HEK293T (cell line): Measurements from ENCODE around the gene MTMR12.

Source experiments
- CTCF ChIA-PET: fragments of 350-600 bp; formaldehyde crosslinking; extraction: SDS; loops from one replicate; lab custom pipeline; 2021; ENCODE audit warnings: antibody characterized with exemption, inconsistent platforms; lab: Yijun Ruan, JAX
- POLR2A ChIA-PET: fragments of 350-600 bp; formaldehyde crosslinking; extraction: SDS; loops from one replicate; lab custom pipeline; 2020; ENCODE audit warnings: antibody characterized with exemption, inconsistent platforms; lab: Yijun Ruan, JAX
- DNase-seq: peaks from one replicate; pipeline ENCODE4 v3.0.0; 2012; ENCODE audit warnings: mixed read lengths; ENCODE audit errors: extremely low spot score
- ARNT ChIP-seq: fragments of 450-650 bp; IDR thresholded peaks from 2 replicates; pipeline ENCODE4 v1.6.1; 2017; ENCODE audit warnings: mild to moderate bottlenecking
- BHLHE40 ChIP-seq: fragments of 450-650 bp; IDR thresholded peaks from 2 replicates; pipeline ENCODE4 v1.6.1; 2016; ENCODE audit warnings: mild to moderate bottlenecking, moderate library complexity, borderline replicate concordance
- CTBP1 ChIP-seq: fragments of 450-650 bp; IDR thresholded peaks from 2 replicates; pipeline ENCODE4 v1.6.1; 2016; ENCODE audit warnings: borderline replicate concordance
- ELF4 ChIP-seq: fragments of 450-650 bp; IDR thresholded peaks from 2 replicates; pipeline ENCODE4 v1.6.1; 2017; ENCODE audit warnings: antibody characterized with exemption
- FOXA1 ChIP-seq: fragments of 450-650 bp; IDR thresholded peaks from 2 replicates; pipeline ENCODE4 v1.6.1; 2016; ENCODE audit warnings: mild to moderate bottlenecking
- FOXK2 ChIP-seq: fragments of 450-650 bp; IDR thresholded peaks from 2 replicates; pipeline ENCODE4 v1.6.1; 2016; ENCODE audit warnings: mild to moderate bottlenecking
- FOXM1 ChIP-seq: fragments of 450-650 bp; IDR thresholded peaks from 2 replicates; pipeline ENCODE4 v1.6.1; 2017; ENCODE audit warnings: mild to moderate bottlenecking, borderline replicate concordance
- HDGF ChIP-seq: fragments of 450-650 bp; IDR thresholded peaks from 2 replicates; pipeline ENCODE4 v1.6.1; 2017; ENCODE audit warnings: antibody characterized with exemption, borderline replicate concordance
- L3MBTL2 ChIP-seq: fragments of 450-650 bp; conservative IDR thresholded peaks from 2 replicates; pipeline ENCODE4 v1.6.1; 2016; ENCODE audit warnings: mild to moderate bottlenecking
- LEF1 ChIP-seq: fragments of 450-650 bp; IDR thresholded peaks from 2 replicates; pipeline ENCODE4 v1.6.1; 2017; ENCODE audit warnings: mild to moderate bottlenecking, borderline replicate concordance
- NFRKB ChIP-seq: fragments of 450-650 bp; IDR thresholded peaks from 2 replicates; pipeline ENCODE4 v1.6.1; 2016; ENCODE audit warnings: mild to moderate bottlenecking, moderate library complexity
- PKNOX1 ChIP-seq: fragments of 450-650 bp; IDR thresholded peaks from 2 replicates; pipeline ENCODE4 v1.6.1; 2016
- SP1 ChIP-seq: fragments of 450-650 bp; IDR thresholded peaks from 2 replicates; pipeline ENCODE4 v1.6.1; 2017
- SUZ12 ChIP-seq: fragments of 450-650 bp; IDR thresholded peaks from 2 replicates; pipeline ENCODE4 v1.6.1; 2016; ENCODE audit warnings: mild to moderate bottlenecking
- TARDBP ChIP-seq: fragments of 450-650 bp; IDR thresholded peaks from 2 replicates; pipeline ENCODE4 v1.6.1; 2016
- ZNF384 ChIP-seq: fragments of 450-650 bp; IDR thresholded peaks from 2 replicates; pipeline ENCODE4 v1.6.1; 2016

Gene MTMR12

GRCh38 chr5:32201122-32201753, 111.5 kb downstream of the MTMR12 start:
- CTCF ChIA-PET = interaction anchor here (0.8 kb wide), 1 partner anchor 12 kb away, joined by 3 read pairs; no protein-coding TSS in a partner anchor
- no peak for DNase-seq
- POLR2A ChIA-PET = no interaction called here
- TF ChIP-seq ZNF384 (peak; percentile 33; the same call in 1 of the 2 replicates), HDGF (no peak)

GRCh38 chr5:32197032-32197431, 115.7 kb downstream of the MTMR12 start:
- ChIA-PET POLR2A (no interaction called here), CTCF (no interaction called here)
- TF ChIP-seq PKNOX1 = no peak
- no peak for TF ChIP-seq LEF1
- no peak for TF ChIP-seq L3MBTL2
- TF ChIP-seq ELF4 = no peak
- no peak for TF ChIP-seq FOXK2
- no peak for TF ChIP-seq CTBP1
- no peak for TF ChIP-seq FOXM1
- no peak for TF ChIP-seq ARNT
- TF ChIP-seq SUZ12 = no peak
- TF ChIP-seq BHLHE40 = no peak
- no peak for DNase-seq

- ChIA-PET CTCF (interaction anchor here (0.6 kb wide), 1 partner anchor 150 kb away, joined by 3 read pairs; no protein-coding TSS in a partner anchor), POLR2A (no interaction called here)
- TF ChIP-seq FOXK2 (no peak), CTBP1 (no peak), ZNF384 (no peak), PKNOX1 (no peak), SP1 (no peak), ELF4 (no peak), ARNT (no peak), L3MBTL2 (no peak), TARDBP (no peak), NFRKB (no peak), BHLHE40 (no peak)
- no peak for DNase-seq
Observed at GRCh38 chr5:32195265-32195664, 117.5 kb downstream of the MTMR12 start.

GRCh38 chr5:32193591-32193990, 119.1 kb downstream of the MTMR12 start:
- ChIA-PET POLR2A (interaction anchor here (0.7 to 0.8 kb wide), 2 partner anchors 19 to 20 kb away, joined by 3 to 7 read pairs; partner anchors contain the start of gene GOLPH3), CTCF (interaction anchor here (0.6 kb wide), 1 partner anchor 719 kb away, joined by 3 read pairs; no protein-coding TSS in a partner anchor)
- TF ChIP-seq NFRKB (no peak), ARNT (no peak), SP1 (no peak), ELF4 (no peak), FOXA1 (no peak), BHLHE40 (no peak), SUZ12 (no peak), FOXM1 (no peak), HDGF (no peak), L3MBTL2 (no peak)
- peak; percentile 52 for DNase-seq

- no peak for DNase-seq
- CTCF ChIA-PET = interaction anchor here (0.6 kb wide), 1 partner anchor 22 kb away, joined by 3 read pairs; no protein-coding TSS in a partner anchor
- POLR2A ChIA-PET = interaction anchor here (1.4 kb wide), 1 partner anchor 16 kb away, joined by 4 read pairs; the partner anchor contains the start of gene GOLPH3
- TF ChIP-seq FOXA1 = no peak
Observed at GRCh38 chr5:32190095-32190494, 122.6 kb downstream of the MTMR12 start.

- TF ChIP-seq PKNOX1 (no peak), FOXK2 (no peak), SP1 (no peak), FOXA1 (no peak), HDGF (no peak), LEF1 (no peak), L3MBTL2 (no peak), CTBP1 (no peak), ARNT (no peak), NFRKB (no peak), ELF4 (no peak), ZNF384 (no peak), FOXM1 (no peak), SUZ12 (no peak), TARDBP (no peak), BHLHE40 (no peak)
- ChIA-PET POLR2A (no interaction called here), CTCF (no interaction called here)
- DNase-seq = no peak
Observed at GRCh38 chr5:32187675-32188074, 125.1 kb downstream of the MTMR12 start.
